ENCODE results near the gene ACOX1. TPM values are rescaled to one million over a fixed set of nuclear protein-coding genes. Genes with fewer than 3 reads are reported as not detected.

Gene ACOX1
- polyA plus RNA-seq, 1 of the 3 experiments (the other 2 are of a cell fraction): 21.5 TPM

GRCh38 chr17:76019833-76020467, 41.0 kb upstream of the ACOX1 start:
- H3F3A ChIP-seq (replicated peaks; ENCODE audit: insufficient read depth): peaks cover 9% of the 10 kb centered on the region
- no peaks in the 10 kb centered on the region for H3K79me2 ChIP-seq (ENCODE audit: insufficient read depth)
- no peak overlapping the region for H2AFZ ChIP-seq (ENCODE audit: low read depth)
- TF ChIP-seq FOSL2 (IDR thresholded peaks at IDR 0.05; ENCODE audit: borderline replicate concordance, low read depth) (no peak), EP300 (IDR thresholded peaks at IDR 0.05; ENCODE audit: borderline replicate concordance in 1 of 2, low read depth in 1 of 2, low read length in 1 of 2) (no peak), CTCF (IDR thresholded peaks at IDR 0.05) (no peak), MEF2A (IDR thresholded peaks at IDR 0.05; ENCODE audit: borderline replicate concordance, low read depth) (no peak)
- TF ChIP-seq, protein P1, sequence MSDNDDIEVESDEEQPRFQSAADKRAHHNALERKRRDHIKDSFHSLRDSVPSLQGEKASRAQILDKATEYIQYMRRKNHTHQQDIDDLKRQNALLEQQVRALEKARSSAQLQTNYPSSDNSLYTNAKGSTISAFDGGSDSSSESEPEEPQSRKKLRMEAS (IDR thresholded peaks at IDR 0.05; ENCODE audit: low read depth): no peak
- no peaks in the 10 kb centered on the region for H3K9me2 ChIP-seq
- H3K36me3 ChIP-seq (replicated peaks in 1 of 2; ENCODE audit: control insufficient read depth in 1 of 2, insufficient read depth in 2 of 2, low read length in 1 of 2): no peaks in the 10 kb centered on the region
- no peak overlapping the region for H3K9ac ChIP-seq
- no peak for DNase-seq
- no peak overlapping the region for H3K4me3 ChIP-seq (ENCODE audit: low read depth in 2 of 2, low read length in 1 of 2)
- 80% methylated on average over 6 of the region's 6 CpGs for WGBS (ENCODE audit: low lambda C conversion rate)
- CTCF ChIA-PET: interaction anchor here (0.7 to 14.6 kb wide), 12 partner anchors 10 to 259 kb away, joined by 3 to 231 read pairs (median 4); partner anchors contain the start of gene CDK3
- no peaks in the 10 kb centered on the region for H3K27me3 ChIP-seq (ENCODE audit: insufficient read depth)
- no peaks in the 10 kb centered on the region for H3K9me3 ChIP-seq
- H3K27ac ChIP-seq (ENCODE audit: low read depth in 2 of 2, low read length in 1 of 2): no peak overlapping the region
- H3K4me1 ChIP-seq (ENCODE audit: control insufficient read depth in 1 of 2, insufficient read depth in 2 of 2, low read depth in 1 of 2, low read length in 1 of 2): peaks cover 0 to 3% of the 10 kb centered on the region in 2 experiments; a peak in 1 of 4 replicates
- H3K4me2 ChIP-seq: no peak overlapping the region
- POLR2A ChIA-PET: interaction anchor here (0.9 kb wide), 1 partner anchor 61 kb away, joined by 3 read pairs; no protein-coding TSS in a partner anchor
- H4K20me1 ChIP-seq (ENCODE audit: insufficient read depth): no peaks in the 10 kb centered on the region

DNA sequence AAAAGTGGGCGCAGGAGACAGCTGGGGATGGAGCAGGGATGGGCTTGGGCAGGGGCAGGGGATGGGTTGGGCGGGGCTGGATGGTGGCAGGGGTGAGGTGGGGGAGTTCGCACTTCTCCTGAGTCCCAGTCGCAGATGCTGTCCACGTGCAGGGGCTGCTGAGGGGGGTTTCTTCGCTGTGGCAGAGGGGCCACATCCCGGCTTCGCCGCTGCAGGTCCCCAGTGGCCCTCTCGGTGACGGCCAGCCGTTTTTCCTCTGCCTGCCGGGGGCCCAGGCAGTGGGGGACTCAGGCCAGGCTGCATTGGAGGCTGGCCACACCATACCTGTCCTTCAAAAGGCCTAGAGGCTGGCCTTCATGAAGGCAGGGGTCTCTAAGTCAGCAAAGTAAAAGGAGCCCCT, 39.8 kb upstream of the ACOX1 start:
- ChIA-PET POLR2A (interaction anchor here (0.8 to 1.1 kb wide), 2 partner anchors 60 to 114 kb away, joined by 3 read pairs; partner anchors contain the start of gene ZACN), CTCF (interaction anchor here (0.9 to 14.6 kb wide), 7 partner anchors 10 to 163 kb away, joined by 3 to 231 read pairs (median 7); partner anchors contain the start of gene CDK3)
- Histone ChIP-seq H3K27me3 (ENCODE audit: insufficient read depth) (no peaks in the 10 kb centered on the region), H3K4me2 (no peak overlapping the region), H3K4me1 (ENCODE audit: control insufficient read depth in 1 of 2, insufficient read depth in 2 of 2, low read depth in 1 of 2, low read length in 1 of 2) (peaks cover 6 to 12% of the 10 kb centered on the region in 2 experiments; a peak in 2 of 4 replicates), H2AFZ (ENCODE audit: low read depth) (no peak overlapping the region), H3K9me2 (no peaks in the 10 kb centered on the region), H3F3A (replicated peaks; ENCODE audit: insufficient read depth) (peaks cover 9% of the 10 kb centered on the region), H4K20me1 (ENCODE audit: insufficient read depth) (no peaks in the 10 kb centered on the region), H3K36me3 (replicated peaks in 1 of 2; ENCODE audit: control insufficient read depth in 1 of 2, insufficient read depth in 2 of 2, low read length in 1 of 2) (no peaks in the 10 kb centered on the region), H3K9ac (no peak overlapping the region), H3K27ac (ENCODE audit: low read depth in 2 of 2, low read length in 1 of 2) (no peak overlapping the region), H3K9me3 (no peaks in the 10 kb centered on the region), H3K4me3 (ENCODE audit: low read depth in 2 of 2, low read length in 1 of 2) (no peak overlapping the region), H3K79me2 (ENCODE audit: insufficient read depth) (no peaks in the 10 kb centered on the region)
- no peak for DNase-seq
- WGBS (ENCODE audit: low lambda C conversion rate): 88% methylated on average over 13 of the region's 13 CpGs
- TF ChIP-seq SIN3A (IDR thresholded peaks at IDR 0.05; ENCODE audit: borderline replicate concordance, low read depth, low read length): no peak
- no peak for TF ChIP-seq REST (IDR thresholded peaks at IDR 0.05; ENCODE audit: low read depth, low read length)
- TF ChIP-seq CHD2 (IDR thresholded peaks at IDR 0.05; ENCODE audit: low read length, partially characterized antibody): no peak
- TF ChIP-seq RCOR1 (IDR thresholded peaks at IDR 0.05; ENCODE audit: low read length): no peak
- no peak for TF ChIP-seq PBX3 (IDR thresholded peaks at IDR 0.05)
- TF ChIP-seq MEF2A (IDR thresholded peaks at IDR 0.05; ENCODE audit: borderline replicate concordance, low read depth): no peak
- TF ChIP-seq RFX5 (IDR thresholded peaks at IDR 0.05; ENCODE audit: low read length): no peak
- no peak for TF ChIP-seq EP300 (IDR thresholded peaks at IDR 0.05; ENCODE audit: borderline replicate concordance in 1 of 2, low read depth in 1 of 2, low read length in 1 of 2)
- no peak for TF ChIP-seq NRF1 (IDR thresholded peaks at IDR 0.05; ENCODE audit: low read depth, low read length)
- TF ChIP-seq GABPA (IDR thresholded peaks at IDR 0.05; ENCODE audit: low read depth): no peak
- no peak for TF ChIP-seq RXRA (IDR thresholded peaks at IDR 0.05; ENCODE audit: borderline replicate concordance, low read depth)

All from SK-N-SH (cell line).